NK-92 treated with Interleukin-12 subunit alpha and Interleukin-12 subunit beta, amount 100 ng/mL, for 24 hours (cell line): ENCODE results near the gene COL23A1.

Experiments used
- DNase-seq: peaks from one replicate; lab custom pipeline; 2025; lab: John Stamatoyannopoulos, UW

Gene COL23A1

DNA sequence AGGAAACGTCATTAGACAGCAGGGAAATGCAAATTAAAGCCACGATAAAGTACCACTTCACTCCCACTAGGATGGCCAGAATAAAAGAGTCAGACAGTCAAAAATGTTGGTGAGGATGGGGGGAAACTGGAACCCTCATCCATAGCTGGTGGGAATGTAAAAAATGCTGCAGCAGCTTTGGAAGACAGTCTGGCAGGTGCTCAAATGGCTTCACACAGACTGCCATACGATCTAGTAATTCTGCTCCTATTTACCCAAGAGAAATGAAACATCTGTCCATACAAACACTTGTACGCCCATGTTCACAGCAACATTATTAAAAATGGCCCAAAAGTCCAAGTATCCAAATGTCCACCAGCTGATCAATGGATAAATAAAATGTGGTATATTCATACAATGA, 198.7 kb downstream of the COL23A1 start:
- no peak for DNase-seq

GRCh38 chr5:178389796-178390195, 200.4 kb downstream of the COL23A1 start:
- no peak for DNase-seq

GRCh38 chr5:178389026-178389729, 201.0 kb downstream of the COL23A1 start:
- no peak for DNase-seq

DNA sequence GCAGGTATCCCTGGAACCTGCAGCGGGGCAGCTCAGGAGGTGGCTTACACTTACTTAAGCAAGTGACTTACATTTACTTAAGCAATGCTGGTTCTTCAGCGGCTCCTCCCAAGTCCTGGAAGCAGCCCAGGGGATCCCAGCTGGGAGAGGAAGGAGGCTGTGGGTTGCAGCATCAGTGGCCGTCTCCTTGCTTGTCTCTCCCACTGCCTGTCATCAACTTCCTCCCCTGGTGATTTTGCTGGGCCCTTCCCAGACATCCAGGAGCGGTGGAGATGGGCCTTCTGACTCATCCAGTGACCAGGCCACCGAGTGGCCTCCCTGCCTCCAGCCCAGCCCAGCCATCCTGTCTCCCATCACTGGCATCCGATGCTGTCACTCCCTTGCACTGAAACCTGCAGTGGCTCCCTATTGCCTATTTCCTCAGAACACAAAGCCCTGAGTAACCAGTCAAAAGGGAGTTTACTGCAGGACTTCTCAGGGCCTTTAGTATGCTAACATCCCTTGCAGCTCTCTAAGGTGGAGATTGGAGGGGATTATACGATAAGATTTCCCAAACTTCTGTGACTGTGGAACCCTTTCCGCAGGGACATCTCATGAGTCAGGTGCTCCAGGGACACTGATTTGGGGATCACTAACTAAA, 201.7 kb downstream of the COL23A1 start:
- no peak for DNase-seq

DNA sequence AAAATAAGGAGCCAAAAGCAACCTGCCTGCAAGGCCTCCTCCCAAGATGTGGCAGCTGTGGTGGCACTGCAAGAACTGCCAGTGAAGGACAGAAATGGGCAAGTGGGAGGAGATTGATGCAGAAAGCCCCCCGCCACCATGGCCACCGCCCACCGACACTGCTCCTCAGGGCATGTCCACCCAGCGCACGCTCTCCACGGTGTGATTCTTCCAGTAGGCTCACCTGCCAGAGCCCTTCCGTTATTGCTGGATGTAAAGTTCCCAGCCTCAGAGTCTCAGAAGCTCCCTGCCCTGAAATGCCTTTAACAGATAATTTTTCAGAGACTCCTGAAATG, 202.4 kb downstream of the COL23A1 start:
- DNase-seq, result no peak

DNA sequence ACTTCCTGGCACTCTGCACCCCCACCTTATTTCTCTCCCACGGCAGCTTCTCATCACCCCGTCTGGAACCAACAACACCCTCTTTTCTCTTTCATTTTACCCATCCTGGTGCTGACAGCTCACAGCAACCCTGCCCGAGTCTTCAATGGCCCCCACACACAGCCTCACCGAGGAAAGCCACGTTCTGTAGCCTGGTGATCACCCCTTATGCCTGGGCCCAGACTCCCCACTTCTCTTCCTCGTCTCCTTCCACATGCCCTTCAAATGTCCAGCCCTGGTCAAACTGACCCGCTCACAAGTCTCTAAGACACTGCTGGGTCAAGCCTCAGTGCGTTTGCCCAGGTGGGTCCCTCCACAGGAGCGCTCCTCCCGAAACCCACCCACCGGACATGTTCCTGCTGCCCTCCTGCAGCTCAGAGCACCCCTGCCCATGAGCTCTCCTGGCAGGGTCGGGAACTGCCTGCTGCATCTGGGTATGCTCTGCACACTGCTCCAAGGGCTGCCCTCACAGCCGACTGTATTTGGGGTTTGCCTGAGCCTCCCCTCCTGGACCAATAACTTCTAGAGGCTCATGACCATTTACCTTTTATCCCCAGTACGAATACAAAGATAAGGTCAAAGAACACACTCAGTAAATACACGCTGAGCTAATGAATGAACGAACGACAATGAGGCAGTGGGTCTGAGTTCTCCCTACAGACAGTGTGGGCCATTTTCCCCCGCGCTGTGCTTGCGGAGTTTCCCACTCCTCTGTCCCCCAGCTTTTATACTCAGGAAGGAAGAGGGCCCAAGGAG, 202.9 kb downstream of the COL23A1 start:
- no peak for DNase-seq

GRCh38 chr5:178386336-178386931, 203.8 kb downstream of the COL23A1 start:
- no peak for DNase-seq

GRCh38 chr5:178385496-178385890, 204.7 kb downstream of the COL23A1 start:
- DNase-seq, result no peak

DNA sequence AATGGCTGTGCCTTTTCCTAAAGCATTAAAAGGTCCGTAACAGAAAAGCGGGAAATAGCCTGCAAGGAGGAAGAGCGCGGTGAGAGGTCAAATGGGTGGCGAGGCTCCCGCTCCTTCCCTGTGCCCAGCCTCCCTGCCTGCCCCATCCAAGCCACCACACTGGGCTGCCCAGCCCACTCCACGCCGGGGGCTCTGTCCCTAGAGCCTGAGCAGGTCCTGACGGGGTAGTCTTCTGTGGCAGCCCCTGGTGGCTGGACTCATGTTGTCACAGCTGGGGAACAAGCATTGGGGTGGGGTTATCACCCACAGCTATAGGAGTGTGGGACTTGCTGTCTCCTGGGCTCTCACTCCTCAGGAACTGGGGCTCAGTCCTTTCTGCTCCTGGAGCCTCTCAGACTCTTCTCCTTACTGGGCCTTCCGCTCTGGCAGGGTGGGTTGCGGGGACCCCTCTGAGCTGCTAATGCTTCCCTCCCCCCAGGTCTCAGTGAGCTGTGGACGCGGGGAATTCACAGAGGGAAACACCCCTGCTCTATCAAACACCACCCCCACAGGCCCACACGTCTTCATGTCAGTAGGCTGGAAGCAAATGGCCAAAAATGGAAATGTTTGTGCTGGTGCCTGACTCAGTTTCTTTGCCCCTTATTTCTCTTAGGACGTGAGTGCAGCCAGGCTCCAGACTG, 205.2 kb downstream of the COL23A1 start:
- no peak for DNase-seq

GRCh38 chr5:178383919-178384815, 206.0 kb downstream of the COL23A1 start:
- DNase-seq, result no peak

DNA sequence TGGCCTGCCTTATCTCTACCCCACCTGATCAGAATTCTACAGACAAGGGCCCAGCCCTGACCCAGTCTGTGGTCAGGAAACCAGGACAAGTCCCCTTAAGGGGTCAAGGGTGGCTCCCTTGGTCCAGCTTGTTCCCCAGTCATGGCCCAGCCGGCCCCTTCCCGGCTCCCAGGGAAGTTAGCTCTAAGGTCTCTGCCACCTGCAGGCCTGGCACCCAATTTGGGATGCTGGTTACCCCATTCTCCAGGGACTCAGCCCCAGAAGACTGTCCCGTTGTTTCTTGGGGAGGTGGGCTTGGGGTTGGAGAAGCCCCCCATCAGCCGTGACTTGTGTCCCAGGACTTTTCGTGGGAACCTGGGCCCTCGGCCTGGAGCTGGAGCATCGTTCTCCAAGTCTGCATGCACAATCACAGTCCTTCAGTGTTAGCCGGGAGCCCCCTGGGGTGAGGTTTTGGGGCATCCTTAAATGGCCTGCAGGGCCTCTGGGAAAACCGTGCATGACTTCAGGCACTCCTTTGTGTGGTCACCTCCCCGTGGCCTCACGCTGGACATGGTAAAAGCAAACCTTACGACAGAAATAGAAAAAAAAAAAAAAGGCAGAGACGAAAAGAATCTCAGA, 206.8 kb downstream of the COL23A1 start:
- DNase-seq, result no peak

DNA sequence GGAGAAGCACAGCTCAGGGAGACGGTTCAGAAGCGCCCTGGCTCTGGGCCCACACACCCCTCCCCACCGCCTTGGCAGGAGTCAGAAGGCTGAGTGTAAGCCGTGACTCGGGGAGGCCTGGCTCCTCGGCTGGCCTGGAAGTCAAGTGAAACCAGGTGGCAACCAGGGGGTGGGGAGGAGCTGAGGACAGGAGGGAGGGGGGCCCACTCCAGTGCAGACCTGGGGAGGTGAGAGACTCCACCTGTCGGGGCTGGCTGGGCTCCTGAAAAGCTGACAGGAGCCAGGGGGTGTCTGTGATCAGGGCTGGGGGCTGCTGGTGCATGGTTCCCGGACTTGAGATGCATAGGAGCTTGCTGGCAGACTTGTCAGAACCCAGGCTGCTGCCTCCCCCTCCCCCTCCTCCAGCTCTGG, 207.4 kb downstream of the COL23A1 start:
- DNase-seq, result no peak

GRCh38 chr5:178381921-178382695, 208.1 kb downstream of the COL23A1 start:
- DNase-seq, result no peak

GRCh38 chr5:178381206-178381605, 209.0 kb downstream of the COL23A1 start:
- DNase-seq, result no peak

GRCh38 chr5:178380541-178381074, 209.6 kb downstream of the COL23A1 start:
- no peak for DNase-seq

DNA sequence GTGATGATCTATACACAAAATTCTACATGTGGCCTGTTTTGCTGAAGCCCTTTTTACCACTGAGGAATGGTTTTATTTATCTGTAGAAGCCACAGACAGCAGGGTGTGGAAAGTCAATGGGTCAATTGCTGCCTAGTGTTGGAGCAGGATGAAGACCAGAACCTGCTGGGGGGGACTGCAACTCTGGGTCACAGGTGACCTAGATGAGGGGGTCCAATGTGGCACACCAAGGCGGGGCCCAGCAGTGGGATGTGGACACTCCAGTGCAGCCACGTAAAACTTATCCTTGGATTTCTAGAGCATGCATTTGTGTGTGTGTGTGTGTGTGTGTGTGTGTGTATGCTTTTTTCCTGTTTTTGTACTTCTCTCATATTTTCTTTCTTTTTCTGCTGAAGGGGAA, 210.1 kb downstream of the COL23A1 start:
- no peak for DNase-seq

DNA sequence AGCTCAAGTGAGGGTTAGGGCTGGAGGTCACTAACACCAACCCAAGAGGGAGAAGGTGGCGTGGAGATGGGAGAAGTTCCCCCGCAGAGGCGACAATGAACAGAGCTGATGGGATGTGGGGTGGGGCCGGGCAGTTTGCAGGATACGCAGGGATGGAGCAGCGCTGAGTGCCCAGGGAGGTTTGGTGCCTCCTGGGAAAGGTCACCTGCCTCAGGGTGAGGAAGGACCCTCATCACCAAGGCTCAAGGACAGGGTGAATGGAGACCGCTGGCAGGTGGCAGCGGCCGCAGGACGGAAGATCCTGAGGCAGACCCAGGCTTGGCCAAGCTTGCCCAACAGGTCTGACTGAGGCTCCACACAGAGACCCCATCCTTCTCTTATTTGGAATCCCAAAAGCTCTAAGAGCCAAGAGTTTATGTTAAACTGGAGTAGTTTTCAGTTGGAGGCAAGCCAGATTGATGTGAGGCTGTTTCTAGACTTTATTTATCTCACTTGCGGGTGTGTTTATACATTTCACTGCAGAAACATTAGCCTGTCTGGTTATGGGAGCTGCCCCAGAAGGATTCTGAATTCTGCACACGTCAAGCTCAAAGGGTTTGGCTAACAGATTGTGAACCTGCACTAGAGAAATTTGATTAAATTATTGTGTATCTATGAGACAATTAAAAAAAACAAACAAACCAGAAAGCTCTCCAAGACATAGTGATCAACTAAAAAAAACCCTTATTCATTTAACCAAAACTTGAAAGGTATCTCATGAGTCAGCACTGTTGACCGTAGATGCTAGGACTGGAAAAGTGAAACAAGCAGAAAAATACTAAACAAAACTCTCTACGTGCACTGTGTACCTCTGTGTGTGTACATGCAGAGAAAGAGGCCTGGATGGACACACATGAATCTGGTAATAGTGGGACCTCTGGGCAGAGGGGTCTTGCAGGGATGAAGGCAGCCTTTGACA, 211.4 kb downstream of the COL23A1 start:
- DNase-seq, result no peak

DNA sequence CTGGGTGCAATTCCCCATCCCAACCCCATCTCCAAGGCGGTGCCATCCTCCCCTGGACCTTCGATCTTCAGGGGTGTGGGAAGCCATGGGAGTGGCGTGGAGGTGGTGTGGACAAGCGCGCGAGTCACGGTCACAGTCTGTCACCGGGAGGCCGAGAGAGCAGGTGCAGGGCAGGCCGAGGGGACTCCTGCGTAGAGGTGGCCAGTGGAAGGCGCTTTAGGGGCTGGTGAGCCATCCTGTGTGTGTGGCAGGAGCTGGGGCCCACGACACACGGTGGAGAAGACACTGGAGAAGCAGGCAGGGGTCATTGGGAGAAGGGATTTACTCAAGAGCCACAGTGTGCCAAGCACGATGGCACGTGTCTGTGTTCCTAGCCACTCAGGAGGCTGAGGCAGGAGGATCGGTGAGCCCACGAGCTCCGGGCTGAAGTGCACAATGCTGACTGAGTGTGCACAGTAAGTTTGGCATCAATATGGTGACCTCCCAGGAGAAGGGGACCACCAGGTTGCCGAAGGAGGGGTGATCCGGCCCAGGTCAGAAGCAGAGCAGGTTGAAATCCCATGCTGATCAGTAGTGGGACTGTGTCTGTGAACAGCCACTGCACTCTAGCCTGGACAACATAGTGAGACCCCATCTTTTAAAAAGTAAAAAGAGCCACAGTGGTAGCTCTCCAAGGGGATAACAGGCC, 212.5 kb downstream of the COL23A1 start:
- DNase-seq, result no peak
